Glutamatergic neuron (in vitro differentiated cells): ENCODE measurements around the gene CACNG4. TPM values are rescaled to one million over a fixed set of nuclear protein-coding genes. Genes with fewer than 3 reads are reported as not detected.

Experiments
- DNase-seq: peaks from one replicate; pipeline ENCODE4 v3.0.0; 2022
- H3K27ac Mint-ChIP-seq: one replicate; pipeline ENCODE4 v1.8.0; 2020; ENCODE audit warnings: mild to moderate bottlenecking, mixed read lengths, inconsistent platforms; ENCODE audit not compliant: unreplicated experiment
- H3K27me3 Mint-ChIP-seq: one replicate; pipeline ENCODE4 v1.8.0; 2020; ENCODE audit warnings: mild to moderate bottlenecking, moderate library complexity, mixed read lengths, inconsistent platforms; ENCODE audit not compliant: unreplicated experiment
- H3K36me3 Mint-ChIP-seq: one replicate; pipeline ENCODE4 v1.8.0; 2020; ENCODE audit warnings: mild to moderate bottlenecking, mixed read lengths, inconsistent platforms; ENCODE audit not compliant: unreplicated experiment
- H3K4me1 Mint-ChIP-seq: one replicate; pipeline ENCODE4 v1.8.0; 2020; ENCODE audit warnings: mild to moderate bottlenecking, low read depth, mixed read lengths, inconsistent platforms; ENCODE audit not compliant: unreplicated experiment
- H3K4me3 Mint-ChIP-seq: one replicate; pipeline ENCODE4 v1.8.0; 2020; ENCODE audit warnings: mild to moderate bottlenecking, mixed read lengths, inconsistent platforms; ENCODE audit not compliant: unreplicated experiment
- H3K9me3 Mint-ChIP-seq: one replicate; pipeline ENCODE4 v1.8.0; 2020; ENCODE audit warnings: mild to moderate bottlenecking, moderate library complexity, mixed read lengths, inconsistent platforms; ENCODE audit not compliant: unreplicated experiment
- total RNA-seq: library from RNA; stranded (reverse); fragmentation: NEBNext Ultra II Directional; extraction: Animal tissue kit (Norgen Biotek cat#: 25700); gene quantifications from one replicate; pipeline ENCODE4 v1.2.1, GENCODE V29; 2021; ENCODE audit not compliant: unreplicated experiment
- TF ChIP-seq, protein P1 (sequence below): fragments of 200-600 bp; sonication (generic); IDR thresholded peaks from one replicate; pipeline ENCODE4 v1.5.0; 2021; ENCODE audit not compliant: partially characterized antibody, unreplicated experiment

The CACNG4 gene
- total RNA-seq, 1 donor from 2014 or later, result 105 TPM

DNA sequence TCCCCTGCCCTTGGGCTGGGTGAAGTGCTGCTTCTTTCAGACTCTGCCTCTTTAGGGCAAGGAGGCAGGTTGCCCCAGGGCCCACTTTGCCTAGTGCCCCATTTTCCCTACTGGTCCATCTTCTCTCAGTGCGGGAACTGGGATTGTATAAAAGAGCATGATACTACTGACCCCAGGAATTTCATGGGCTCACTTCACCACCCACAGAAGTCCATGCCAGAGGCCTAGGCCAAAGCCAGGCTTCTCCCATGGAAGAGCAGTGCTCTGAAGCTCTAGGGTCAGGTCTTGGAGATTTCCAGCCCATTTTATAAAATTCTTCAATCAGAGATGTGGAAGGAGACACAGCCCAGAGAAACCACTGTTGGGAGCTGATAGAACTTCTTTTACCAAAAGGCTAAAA is 85.6 kb downstream of the CACNG4 start:
- Mint-ChIP-seq H3K4me3 (no peak overlapping the region), H3K27me3 (peaks cover 10% of the 10 kb centered on the region), H3K4me1 (peaks cover 8% of the 10 kb centered on the region), H3K36me3 (peaks cover 18% of the 10 kb centered on the region), H3K27ac (no peak overlapping the region), H3K9me3 (peaks cover 19% of the 10 kb centered on the region)
- TF ChIP-seq, protein P1, sequence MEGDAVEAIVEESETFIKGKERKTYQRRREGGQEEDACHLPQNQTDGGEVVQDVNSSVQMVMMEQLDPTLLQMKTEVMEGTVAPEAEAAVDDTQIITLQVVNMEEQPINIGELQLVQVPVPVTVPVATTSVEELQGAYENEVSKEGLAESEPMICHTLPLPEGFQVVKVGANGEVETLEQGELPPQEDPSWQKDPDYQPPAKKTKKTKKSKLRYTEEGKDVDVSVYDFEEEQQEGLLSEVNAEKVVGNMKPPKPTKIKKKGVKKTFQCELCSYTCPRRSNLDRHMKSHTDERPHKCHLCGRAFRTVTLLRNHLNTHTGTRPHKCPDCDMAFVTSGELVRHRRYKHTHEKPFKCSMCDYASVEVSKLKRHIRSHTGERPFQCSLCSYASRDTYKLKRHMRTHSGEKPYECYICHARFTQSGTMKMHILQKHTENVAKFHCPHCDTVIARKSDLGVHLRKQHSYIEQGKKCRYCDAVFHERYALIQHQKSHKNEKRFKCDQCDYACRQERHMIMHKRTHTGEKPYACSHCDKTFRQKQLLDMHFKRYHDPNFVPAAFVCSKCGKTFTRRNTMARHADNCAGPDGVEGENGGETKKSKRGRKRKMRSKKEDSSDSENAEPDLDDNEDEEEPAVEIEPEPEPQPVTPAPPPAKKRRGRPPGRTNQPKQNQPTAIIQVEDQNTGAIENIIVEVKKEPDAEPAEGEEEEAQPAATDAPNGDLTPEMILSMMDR, result no peak
- DNase-seq, result no peak

DNA sequence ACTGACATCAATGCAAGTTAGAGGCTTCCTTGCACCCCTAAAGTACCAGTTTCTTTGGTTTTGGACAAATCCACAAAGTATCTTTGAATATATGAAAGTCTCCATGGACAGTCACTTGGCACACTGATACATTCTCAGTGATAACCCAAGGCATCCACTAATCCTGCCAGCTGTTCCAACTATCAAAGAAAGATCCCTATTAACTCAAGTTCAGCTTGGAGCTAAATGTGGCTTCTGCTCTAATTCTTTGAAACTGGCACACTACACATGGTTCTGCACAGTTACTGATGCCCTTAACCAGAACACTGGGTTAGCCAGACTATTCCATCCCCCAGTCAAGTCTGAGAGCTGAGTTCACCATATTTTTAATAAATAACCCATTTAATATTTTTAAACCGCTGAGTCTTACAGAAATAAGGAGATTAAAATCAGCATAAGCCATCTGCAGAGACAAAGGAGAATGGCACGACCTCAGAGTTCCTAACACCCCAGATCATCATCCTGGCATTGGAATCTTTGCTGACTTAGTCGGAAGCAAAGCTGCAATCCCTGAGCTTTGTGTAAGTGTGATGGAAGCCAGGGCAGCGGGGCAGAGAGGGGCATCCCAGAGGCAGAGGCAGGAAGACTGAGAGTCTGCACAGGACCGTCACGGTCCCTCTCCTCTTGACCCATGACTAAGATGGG is 86.1 kb downstream of the CACNG4 start:
- Mint-ChIP-seq H3K9me3 (peaks cover 19% of the 10 kb centered on the region), H3K4me3 (no peak overlapping the region), H3K27me3 (peaks cover 10% of the 10 kb centered on the region), H3K27ac (peak overlapping the region; percentile 12), H3K4me1 (peaks cover 8% of the 10 kb centered on the region), H3K36me3 (peaks cover 18% of the 10 kb centered on the region)
- no peak for DNase-seq
- TF ChIP-seq, protein P1, result no peak

DNA sequence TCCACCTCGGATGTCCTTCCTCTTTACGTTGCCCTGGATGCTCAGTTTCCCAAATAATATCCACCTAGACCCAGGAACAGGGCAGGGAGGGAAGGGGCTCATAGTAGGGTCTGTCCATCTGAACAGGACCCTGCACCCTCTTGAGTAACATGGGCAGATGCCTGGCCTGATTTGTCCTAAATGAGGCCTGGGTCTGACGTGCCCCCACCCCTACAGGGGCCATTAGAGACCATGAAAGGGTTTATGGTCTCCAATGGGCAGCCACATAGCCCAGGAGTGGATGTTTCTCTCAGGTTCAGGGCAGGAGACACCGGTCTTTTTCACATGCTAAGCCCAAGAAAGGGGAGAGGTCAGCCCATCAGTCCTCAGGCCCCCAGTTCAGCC is 86.6 kb downstream of the CACNG4 start:
- H3K4me1 Mint-ChIP-seq, result peaks cover 6% of the 10 kb centered on the region
- no peak for DNase-seq
- H3K36me3 Mint-ChIP-seq, result peaks cover 18% of the 10 kb centered on the region
- no peak overlapping the region for H3K27ac Mint-ChIP-seq
- no peak overlapping the region for H3K4me3 Mint-ChIP-seq
- peaks cover 8% of the 10 kb centered on the region for H3K27me3 Mint-ChIP-seq
- TF ChIP-seq, protein P1, result no peak
- H3K9me3 Mint-ChIP-seq, result peaks cover 18% of the 10 kb centered on the region

DNA sequence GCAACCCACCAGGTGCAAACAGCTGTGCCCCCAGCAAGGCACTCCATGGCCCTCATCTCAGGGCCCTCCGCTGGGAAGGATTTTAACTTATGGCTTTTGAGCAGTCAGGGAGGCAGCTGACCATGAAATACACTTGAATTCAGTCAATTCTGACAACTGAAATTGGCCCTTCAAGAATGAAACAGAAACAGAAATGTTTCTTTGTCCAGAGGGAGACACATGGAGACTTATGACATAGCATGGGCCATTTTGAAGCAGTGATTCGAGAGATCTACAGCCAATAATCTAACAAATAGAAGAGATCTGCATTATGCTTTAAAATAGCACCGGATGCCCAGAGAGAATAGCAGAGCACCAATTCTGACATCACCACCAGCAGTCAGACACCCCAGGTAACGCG is 87.3 kb downstream of the CACNG4 start:
- DNase-seq, result no peak
- peaks cover 14% of the 10 kb centered on the region for H3K9me3 Mint-ChIP-seq
- peaks cover 17% of the 10 kb centered on the region for H3K36me3 Mint-ChIP-seq
- H3K27ac Mint-ChIP-seq, result no peak overlapping the region
- peaks cover 3% of the 10 kb centered on the region for H3K27me3 Mint-ChIP-seq
- no peak overlapping the region for H3K4me3 Mint-ChIP-seq
- H3K4me1 Mint-ChIP-seq, result peaks cover under 1% of the 10 kb centered on the region
- TF ChIP-seq, protein P1, result no peak

DNA sequence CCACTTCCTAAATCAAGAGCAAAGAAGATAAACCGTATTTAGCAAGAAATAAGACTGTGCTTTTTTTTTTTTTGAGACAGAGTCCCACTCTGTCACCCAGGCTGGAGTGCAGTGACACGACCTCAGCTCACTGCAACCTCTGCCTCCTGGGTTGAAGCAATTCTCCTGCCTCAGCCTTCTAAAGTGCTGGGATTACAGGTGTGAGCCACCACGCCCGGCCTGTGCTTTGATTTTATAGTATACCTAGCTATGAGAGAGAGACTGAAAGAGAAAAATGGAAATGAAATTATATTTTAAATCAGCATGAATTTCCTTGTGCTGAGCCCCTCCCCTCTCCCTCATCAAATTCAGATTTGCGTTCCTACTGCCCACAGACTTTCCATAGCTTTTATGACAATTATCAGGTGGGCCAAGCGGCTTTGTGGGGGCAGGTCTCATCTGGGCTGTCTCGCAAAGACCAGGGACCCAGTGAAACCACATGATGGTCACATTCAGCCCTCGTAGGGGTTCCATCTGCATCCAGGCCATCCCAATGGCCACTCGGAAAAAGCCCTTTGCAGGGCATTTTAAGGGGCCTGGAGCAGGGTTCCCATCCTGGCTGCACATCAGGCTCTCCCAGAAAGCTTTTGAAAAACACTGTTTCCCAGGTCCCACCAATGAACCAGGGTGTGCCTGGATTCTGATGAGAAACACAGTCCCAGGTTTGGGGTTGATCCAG is 88.4 kb downstream of the CACNG4 start:
- TF ChIP-seq, protein P1, result no peak
- Mint-ChIP-seq H3K27me3 (peaks cover 2% of the 10 kb centered on the region), H3K27ac (no peak overlapping the region), H3K4me3 (no peak overlapping the region), H3K4me1 (no peaks in the 10 kb centered on the region), H3K36me3 (peaks cover 8% of the 10 kb centered on the region), H3K9me3 (peaks cover 10% of the 10 kb centered on the region)
- no peak for DNase-seq
